Measurements from ENCODE around the gene DNASE1L2.
A peak's percentile ranks its signal among the peaks of the same experiment; 100 is the strongest.
"Not testable (repeated sequence)": the region's sequence is repeated elsewhere in the genome, so short reads cannot be mapped to it uniquely, and the experiment has no call there.

DNASE1L2 gene

DNA sequence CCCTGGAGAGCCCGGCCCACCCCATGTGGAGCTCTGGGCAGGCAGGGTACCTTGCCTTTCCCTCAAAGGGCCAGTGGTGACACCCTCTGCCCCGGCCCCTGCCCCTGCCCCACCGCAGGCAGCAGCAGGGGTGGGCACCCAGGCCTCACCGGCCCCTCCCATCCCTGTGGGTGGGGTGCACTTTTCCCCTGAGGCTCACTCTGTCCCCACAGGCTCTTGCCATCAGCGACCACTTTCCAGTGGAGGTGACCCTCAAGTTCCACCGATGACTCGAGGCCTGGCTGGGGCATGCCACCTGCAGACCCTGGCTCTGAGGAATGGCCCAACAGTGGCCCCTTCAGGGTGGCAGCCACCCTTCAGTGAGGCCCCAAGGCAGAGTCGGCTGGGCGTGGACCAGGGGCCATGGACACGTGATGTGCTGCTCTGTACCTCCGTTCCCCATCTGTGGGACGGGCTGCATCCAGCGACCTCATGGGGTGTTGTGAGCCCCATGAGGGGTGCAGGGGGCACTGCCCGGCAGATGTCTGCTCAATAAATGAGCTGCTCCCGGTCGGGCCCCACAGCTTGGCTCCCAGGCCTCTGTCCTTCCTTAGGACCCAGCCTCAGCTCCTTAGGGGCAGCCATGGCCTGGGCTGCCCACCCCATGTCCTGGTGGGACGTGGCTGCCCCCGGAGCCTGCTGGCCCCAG, 2.0 kb downstream of the DNASE1L2 start:
- no peak for DNase-seq (ENCODE audit: extremely low read depth in 1 of 2, low read depth in 1 of 2)

DNA sequence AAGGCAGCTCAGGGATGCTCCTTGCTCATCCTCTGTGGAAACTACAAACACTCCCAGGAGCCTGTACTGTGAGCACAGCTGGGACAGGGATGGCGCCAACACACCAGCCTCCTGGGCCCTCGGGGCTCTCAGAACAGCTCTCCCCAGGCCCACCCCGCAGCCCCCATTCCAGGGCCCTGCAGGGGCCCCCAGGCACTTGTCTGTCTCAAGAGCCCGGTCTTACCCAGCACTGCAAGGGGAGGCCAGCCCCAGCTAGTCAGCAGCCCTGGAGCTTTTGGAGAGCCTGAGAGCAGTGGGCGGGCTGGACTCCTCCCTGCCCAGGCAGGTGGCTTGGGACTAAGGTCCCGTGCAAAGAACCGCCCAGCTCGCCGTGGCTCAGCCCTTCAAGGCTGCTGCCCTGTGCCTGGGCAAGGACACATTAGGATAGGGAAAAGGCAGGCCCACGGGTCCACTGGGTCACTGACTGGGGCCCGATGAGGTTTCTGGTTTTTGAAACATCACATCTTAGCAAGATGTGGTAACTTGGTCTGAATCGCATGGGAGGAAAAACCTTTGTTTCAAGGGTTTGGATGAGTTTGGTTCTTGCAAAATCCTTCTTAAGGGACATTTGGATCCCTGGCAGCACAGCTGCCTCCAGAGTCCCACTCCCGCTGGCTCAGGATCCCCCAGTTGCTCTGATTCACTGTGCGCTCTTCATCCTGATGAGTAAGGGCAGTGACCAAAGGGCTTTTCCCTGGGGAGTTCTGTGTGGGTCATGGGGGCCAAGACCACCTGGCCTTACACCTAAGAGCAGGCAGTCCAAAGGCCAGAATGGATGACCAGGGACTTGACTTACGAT, 2.8 kb downstream of the DNASE1L2 start:
- no peak for DNase-seq (ENCODE audit: extremely low read depth in 1 of 2, low read depth in 1 of 2)

DNA sequence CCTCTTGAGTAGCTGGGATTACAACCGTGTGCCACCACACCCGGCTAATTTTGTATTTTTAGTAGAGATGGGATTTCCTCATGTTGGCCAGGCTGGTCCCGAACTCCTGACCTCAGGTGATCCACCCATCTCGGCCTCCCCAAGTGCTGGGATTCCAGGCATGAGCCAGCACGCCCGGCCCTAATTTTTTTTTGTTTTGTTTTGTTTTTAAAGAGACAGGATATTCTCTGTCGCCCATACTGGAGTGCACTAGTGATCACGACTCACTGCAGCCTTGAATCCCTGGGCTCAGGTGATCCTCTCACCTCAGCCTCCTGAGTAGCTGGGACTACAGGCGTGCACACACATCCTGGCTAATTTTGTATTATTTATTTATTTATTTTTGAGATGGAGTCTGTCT, 4.1 kb downstream of the DNASE1L2 start:
- not testable (repeated sequence) for DNase-seq (ENCODE audit: extremely low read depth in 1 of 2, low read depth in 1 of 2)

GRCh38 chr16:2242598-2242997, 6.4 kb downstream of the DNASE1L2 start:
- DNase-seq (ENCODE audit: extremely low read depth in 1 of 2, low read depth in 1 of 2): no peak

GRCh38 chr16:2243031-2243528, 6.8 kb downstream of the DNASE1L2 start:
- DNase-seq (ENCODE audit: extremely low read depth in 1 of 2, low read depth in 1 of 2): no peak

DNA sequence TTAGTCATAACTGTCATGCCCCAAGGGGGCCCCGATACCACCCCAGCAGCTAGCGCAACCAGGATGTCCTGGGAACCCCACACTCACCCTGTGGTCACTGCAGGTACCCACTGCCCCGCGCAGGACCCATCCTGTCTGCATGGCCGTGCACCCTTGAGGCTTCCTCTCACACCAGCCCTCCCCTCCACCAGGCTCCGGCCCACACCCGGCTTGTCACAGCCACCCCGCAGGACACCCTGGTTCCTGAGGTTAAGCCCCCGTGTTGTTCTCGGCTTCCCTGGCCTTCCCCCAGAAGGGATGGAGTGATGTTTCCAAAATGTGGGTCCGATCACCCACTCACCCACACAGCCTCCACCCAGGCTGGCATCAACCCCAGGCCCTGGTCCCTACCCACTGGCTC, 7.5 kb downstream of the DNASE1L2 start:
- no peak for DNase-seq (ENCODE audit: extremely low read depth in 1 of 2, low read depth in 1 of 2)

DNA sequence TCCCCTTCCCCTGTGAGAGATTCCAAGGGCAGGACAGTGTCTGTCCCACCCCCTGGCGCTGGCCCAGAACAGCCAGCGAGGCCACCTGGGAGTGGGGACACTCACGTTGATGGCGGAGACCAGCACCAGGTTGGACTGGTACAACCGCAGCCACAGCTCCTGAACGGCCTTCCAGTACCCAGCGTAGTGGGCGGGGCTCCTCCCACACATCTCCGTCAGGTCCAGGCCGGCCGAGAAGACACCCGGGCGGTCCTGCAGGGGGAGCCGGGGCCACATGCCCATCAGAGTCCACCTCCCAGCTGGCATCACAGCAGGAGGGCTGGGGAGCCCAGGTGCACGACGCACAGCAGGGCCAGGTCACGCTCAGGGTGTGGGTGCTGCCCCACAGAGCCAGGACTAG, 8.1 kb downstream of the DNASE1L2 start:
- no peak for DNase-seq (ENCODE audit: extremely low read depth in 1 of 2, low read depth in 1 of 2)

DNA sequence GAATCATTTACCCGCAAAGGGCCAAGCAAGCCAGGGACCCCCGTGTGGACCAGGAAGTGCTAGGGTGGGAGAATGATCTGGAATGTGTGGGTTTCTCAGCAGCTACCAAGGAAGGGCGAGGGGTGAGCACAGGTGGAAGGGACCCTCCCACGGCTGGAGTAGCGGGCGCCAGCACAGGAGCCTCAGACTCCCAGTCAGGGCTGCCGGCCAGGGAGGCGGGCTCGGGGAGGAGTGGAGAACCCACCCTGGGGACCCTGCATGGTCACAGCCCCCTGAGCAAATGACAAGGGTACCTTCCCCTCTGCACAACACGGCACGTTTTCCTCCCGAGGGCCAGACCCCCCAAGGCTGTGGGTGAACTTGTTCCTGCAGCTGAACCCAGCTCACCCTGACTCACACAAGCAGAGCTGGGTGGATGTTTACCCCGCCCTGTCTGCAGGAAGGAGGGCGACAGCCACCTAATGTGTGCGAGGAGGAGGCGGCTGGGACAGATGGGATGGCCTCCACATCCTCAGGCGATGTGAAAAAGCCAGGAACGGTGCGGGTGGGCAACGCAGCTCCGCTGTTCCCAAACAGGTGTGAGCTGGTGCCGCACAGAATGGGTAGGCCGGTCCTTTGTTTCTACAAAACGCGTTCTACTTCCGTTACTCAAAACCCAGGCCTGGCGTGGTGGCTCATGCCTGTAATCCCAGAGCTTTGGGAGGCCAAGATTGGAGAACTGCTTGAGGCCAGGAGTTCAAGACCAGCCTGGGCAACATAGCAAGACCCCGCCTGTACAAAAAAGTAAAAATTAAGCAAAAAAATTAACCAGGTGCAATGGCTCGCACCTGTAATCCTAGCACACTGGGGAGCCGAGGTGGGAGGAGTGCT, 8.9 kb downstream of the DNASE1L2 start:
- no peak for DNase-seq (ENCODE audit: extremely low read depth in 1 of 2, low read depth in 1 of 2)

- DNase-seq (ENCODE audit: extremely low read depth in 1 of 2, low read depth in 1 of 2): no peak
Measured at GRCh38 chr16:2246301-2246885, 10.1 kb downstream of the DNASE1L2 start.

DNA sequence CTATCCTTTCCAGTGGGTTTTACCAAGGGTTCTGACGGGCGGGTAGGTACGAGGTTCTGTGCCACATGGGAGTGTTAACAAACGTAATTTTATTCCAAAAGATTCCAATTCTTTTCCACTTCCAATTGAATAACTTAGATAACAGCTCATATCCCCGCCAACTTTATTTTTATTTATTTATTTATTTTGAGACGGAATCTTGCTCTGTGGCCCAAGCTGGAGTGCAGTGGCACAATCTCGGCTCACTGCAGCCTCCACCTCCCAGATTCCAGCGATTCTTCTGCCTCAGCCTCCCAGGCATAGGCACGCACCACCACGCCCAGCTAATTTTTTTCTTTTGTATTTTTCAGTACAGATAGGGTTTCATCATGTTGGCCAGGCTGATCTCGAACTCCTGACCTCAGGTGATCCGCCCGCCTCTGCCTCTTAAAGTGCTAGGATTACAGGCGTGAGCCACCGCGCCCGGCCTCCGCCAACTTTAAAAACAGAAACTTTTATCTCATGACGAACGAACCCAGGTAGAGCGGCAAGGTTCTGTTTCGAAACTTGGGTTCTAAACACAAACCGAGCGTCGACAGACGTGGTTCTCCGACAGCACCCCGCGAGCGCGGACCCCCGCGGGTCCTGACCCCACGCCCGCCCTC, 14.5 kb downstream of the DNASE1L2 start:
- peak in 1 of 2 donors; percentile 16 for DNase-seq (ENCODE audit: extremely low read depth in 1 of 2, low read depth in 1 of 2)

DNA sequence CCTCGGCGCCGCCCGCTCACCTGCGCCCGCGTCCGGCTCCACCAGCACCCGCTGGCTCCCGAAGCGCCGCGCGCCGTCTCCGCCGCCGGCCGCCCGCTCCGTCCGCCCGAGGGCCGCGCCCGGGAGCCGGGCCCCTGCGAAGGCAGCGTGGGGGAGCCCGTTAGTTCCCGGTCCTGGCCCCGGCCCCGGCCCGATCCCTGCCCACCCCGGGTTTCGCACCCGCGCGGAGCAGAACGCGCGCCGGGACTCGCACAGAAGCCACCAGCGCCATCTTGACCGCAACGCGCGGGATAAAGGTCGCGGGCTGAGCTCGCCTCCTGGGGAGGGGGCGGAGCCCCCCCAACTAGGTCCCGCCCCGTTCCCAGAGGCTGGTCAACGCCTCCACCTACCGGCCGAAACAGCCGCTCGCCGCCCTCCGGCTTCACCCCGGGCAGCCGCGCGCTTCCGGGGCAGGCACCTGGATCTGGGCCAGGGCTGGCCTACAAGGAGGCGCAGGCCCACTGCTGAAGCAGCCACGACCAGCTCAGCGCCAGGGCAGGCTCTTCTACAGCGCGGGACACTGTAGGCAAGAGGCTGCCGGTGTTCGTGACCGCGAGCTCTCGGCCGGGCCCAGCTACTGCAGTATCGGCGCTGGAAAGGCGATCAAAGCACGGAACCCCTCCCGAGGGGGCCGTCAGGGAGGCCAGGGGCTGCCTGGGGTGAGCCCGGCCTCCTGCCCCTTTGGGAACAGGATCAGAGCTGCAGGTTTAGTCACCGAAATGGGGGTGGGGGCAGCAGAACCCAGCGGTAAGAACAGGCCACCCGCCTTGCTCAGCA, 15.3 kb downstream of the DNASE1L2 start, which contains the start of gene ECI1:
TSS of gene ECI1 (minus strand) at position 292 of the 816 bp plus-strand sequence. CDS start at position 271, 21 bp downstream.
- peak; percentile 35 to 58 for DNase-seq (ENCODE audit: extremely low read depth in 1 of 2, low read depth in 1 of 2)

GRCh38 chr16:2252806-2253148, 16.5 kb downstream of the DNASE1L2 start:
- DNase-seq (ENCODE audit: extremely low read depth in 1 of 2, low read depth in 1 of 2): no peak

DNA sequence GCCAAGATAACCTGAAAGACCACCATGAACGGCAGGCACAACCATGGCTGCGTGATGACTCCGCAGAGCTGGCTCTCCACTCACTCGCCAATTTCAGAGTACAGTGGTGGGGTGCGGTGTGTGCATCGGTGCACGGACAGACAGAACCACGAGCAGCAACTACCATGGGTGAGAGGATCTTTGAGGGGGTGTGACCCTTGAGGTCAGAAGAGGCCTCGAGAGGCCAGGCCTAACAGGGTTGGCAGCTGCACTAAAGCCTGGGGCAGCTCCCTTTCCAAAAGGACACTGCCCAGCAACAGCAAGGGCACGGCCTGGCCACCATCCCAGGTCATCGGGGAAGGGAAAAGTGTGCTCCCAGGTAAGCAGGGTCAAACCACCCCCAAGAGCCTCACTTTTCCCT, 17.0 kb downstream of the DNASE1L2 start:
- DNase-seq (ENCODE audit: extremely low read depth in 1 of 2, low read depth in 1 of 2): no peak

GRCh38 chr16:2256531-2257140, 20.4 kb downstream of the DNASE1L2 start:
- DNase-seq (ENCODE audit: extremely low read depth in 1 of 2, low read depth in 1 of 2): no peak

- DNase-seq (ENCODE audit: extremely low read depth in 1 of 2, low read depth in 1 of 2): no peak
Measured at GRCh38 chr16:2257726-2258125, 21.5 kb downstream of the DNASE1L2 start.

DNA sequence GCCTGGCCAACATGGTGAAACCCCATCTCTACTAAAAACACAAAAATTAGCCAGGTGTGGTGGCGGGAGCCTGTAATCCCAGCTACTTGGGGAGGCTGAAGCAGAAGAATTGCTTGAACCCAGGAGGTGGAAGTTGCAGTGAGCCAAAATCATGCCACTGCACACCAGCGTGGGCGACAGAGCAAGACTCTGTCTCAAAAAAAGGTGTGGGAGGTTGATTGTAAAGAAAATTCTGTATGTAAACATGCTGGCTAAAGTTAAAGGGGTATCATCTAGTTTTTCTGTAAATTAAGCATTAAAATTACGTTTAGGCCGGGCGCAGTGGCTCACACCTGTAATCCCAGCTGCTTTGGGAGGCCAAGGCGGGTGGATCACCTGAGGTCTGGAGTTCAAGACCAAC, 22.3 kb downstream of the DNASE1L2 start:
- not testable (repeated sequence) for DNase-seq (ENCODE audit: extremely low read depth in 1 of 2, low read depth in 1 of 2)

GRCh38 chr16:2260250-2260649, 24.0 kb downstream of the DNASE1L2 start:
- DNase-seq (ENCODE audit: extremely low read depth in 1 of 2, low read depth in 1 of 2): no peak

DNA sequence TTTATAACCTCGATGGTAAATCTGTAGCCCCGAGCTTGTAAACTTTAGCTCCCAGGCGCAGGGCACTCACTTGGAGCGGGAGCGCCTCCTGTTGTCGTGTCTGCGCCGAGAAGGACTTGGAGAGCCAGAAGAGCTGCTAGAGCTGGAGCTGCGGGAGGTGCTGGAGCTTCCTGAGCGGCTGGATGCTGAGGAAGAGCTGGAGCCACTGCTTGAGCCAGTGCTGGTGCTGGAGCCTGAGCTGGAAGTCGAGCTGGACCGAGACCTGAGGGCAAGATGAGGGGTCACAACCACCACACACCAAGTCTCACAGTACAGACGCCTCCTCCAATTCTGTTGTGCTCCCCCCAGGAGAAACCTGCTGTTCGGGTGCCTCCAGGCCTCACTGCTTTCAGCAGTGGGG, 26.8 kb downstream of the DNASE1L2 start:
- not testable (repeated sequence) for DNase-seq (ENCODE audit: extremely low read depth in 1 of 2, low read depth in 1 of 2)

GRCh38 chr16:2266887-2267286, 30.6 kb downstream of the DNASE1L2 start:
- DNase-seq (ENCODE audit: extremely low read depth in 1 of 2, low read depth in 1 of 2): not testable (repeated sequence)

Measured in activated CD8-positive, alpha-beta memory T cell treated with anti-CD3 and anti-CD28 coated beads for 1 hour (primary cell).